ENCODE data around the gene CRHR1.

Gene CRHR1

GRCh38 chr17:45770632-45771270, 13.4 kb upstream of the CRHR1 start:
- Histone ChIP-seq H3K36me3 (no peaks in the 10 kb centered on the region), H3K27me3 (peaks cover 83% of the 10 kb centered on the region), H3K4me3 (ENCODE audit: low read depth in 1 of 2, low read length in 1 of 2) (no peak overlapping the region), H3K4me1 (ENCODE audit: control insufficient read depth in 1 of 2, insufficient read depth in 1 of 2, low read depth in 1 of 2, low read length in 1 of 2) (no peaks in the 10 kb centered on the region), H3K27ac (no peak overlapping the region), H3K9me3 (no peaks in the 10 kb centered on the region)
- TF ChIP-seq CTCF (IDR thresholded peaks at IDR 0.05): no peak

GRCh38 chr17:45771271-45771959, 12.7 kb upstream of the CRHR1 start:
- no peaks in the 10 kb centered on the region for H3K36me3 ChIP-seq
- H3K9me3 ChIP-seq: no peaks in the 10 kb centered on the region
- H3K27me3 ChIP-seq: peaks cover 85% of the 10 kb centered on the region
- no peak for TF ChIP-seq CTCF (IDR thresholded peaks at IDR 0.05)
- H3K27ac ChIP-seq: no peak overlapping the region
- no peak overlapping the region for H3K4me3 ChIP-seq (ENCODE audit: low read depth in 1 of 2, low read length in 1 of 2)
- no peaks in the 10 kb centered on the region for H3K4me1 ChIP-seq (ENCODE audit: control insufficient read depth in 1 of 2, insufficient read depth in 1 of 2, low read depth in 1 of 2, low read length in 1 of 2)

- no peaks in the 10 kb centered on the region for H3K9me3 ChIP-seq
- no peaks in the 10 kb centered on the region for H3K36me3 ChIP-seq
- H3K4me3 ChIP-seq (ENCODE audit: low read depth in 1 of 2, low read length in 1 of 2): no peak overlapping the region
- no peak overlapping the region for H3K27ac ChIP-seq
- no peaks in the 10 kb centered on the region for H3K4me1 ChIP-seq (ENCODE audit: control insufficient read depth in 1 of 2, insufficient read depth in 1 of 2, low read depth in 1 of 2, low read length in 1 of 2)
- no peak for TF ChIP-seq CTCF (IDR thresholded peaks at IDR 0.05)
- H3K27me3 ChIP-seq: peaks cover 98% of the 10 kb centered on the region
Observed at GRCh38 chr17:45775148-45775547, 9.0 kb upstream of the CRHR1 start.

- Histone ChIP-seq H3K36me3 (no peaks in the 10 kb centered on the region), H3K27ac (no peak overlapping the region), H3K9me3 (no peaks in the 10 kb centered on the region), H3K4me3 (ENCODE audit: low read depth in 1 of 2, low read length in 1 of 2) (no peak overlapping the region), H3K27me3 (peaks cover 98% of the 10 kb centered on the region), H3K4me1 (ENCODE audit: control insufficient read depth in 1 of 2, insufficient read depth in 1 of 2, low read depth in 1 of 2, low read length in 1 of 2) (no peaks in the 10 kb centered on the region)
- TF ChIP-seq CTCF (IDR thresholded peaks at IDR 0.05): no peak
Observed at GRCh38 chr17:45775576-45776011, 8.5 kb upstream of the CRHR1 start.

GRCh38 chr17:45776896-45777295, 7.2 kb upstream of the CRHR1 start:
- H3K27me3 ChIP-seq: peaks cover 98% of the 10 kb centered on the region

More at GRCh38 chr17:45776896-45777295, 7.2 kb upstream of the CRHR1 start:
- Histone ChIP-seq H3K9me3 (no peaks in the 10 kb centered on the region), H3K27ac (no peak overlapping the region), H3K4me3 (ENCODE audit: low read depth in 1 of 2, low read length in 1 of 2) (no peak overlapping the region), H3K36me3 (no peaks in the 10 kb centered on the region), H3K4me1 (ENCODE audit: control insufficient read depth in 1 of 2, insufficient read depth in 1 of 2, low read depth in 1 of 2, low read length in 1 of 2) (no peaks in the 10 kb centered on the region)
- no peak for TF ChIP-seq CTCF (IDR thresholded peaks at IDR 0.05)
